Measurements from ENCODE around the gene BPI. TPM values are rescaled to one million over a fixed set of nuclear protein-coding genes. Genes with fewer than 3 reads are reported as not detected.

The BPI gene
- total and polyA plus RNA-seq, 2 donors (not counting 1 experiment from before 2014, with no cell fraction given) = not detected

DNA sequence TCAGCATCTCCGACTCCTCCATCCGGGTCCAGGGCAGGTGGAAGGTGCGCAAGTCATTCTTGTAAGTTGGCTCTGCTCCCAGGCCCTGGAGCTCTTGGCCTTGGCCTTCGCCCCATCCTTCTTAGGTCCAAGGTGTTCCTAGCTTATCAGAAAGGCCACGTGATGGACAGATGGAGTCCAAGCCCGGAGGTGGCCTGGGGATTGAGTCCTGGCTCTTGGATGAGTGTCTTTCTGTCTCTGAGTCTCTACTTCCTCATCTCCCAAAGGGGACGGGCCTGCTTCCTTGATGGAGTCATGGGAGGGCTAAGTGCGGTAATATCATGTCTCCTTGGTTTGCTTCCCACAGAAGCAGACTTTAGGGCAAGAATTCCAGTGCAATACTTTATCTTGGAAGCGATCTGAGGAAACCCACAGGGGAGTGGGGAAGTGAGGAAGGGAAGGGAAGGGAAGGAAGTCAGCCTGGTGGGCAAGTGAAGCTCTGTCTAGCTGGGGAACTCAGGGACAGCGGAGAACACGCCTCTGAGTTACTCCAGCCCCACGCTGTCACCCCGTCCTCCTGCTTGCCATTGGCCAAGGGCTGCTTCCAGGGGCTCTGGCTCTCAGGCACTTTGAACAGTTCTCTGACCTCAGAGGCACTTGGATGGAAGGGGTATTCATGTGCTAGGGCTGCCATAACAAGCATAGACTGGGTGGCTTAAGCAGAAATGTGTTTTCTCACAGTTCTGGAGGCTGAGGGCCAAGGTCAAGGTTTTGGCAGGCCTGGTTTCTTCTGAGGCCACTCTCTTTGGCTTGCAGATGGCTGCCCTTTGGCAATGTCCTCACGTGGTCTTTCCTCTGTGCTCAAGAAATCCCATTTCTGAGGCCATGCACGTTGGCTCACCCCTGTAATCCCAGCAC is 47.2 kb downstream of the BPI start:
- Histone ChIP-seq H3K9ac (ENCODE audit: insufficient read depth, low read length) (no peak overlapping the region), H4K20me1 (ENCODE audit: control insufficient read depth, extremely low read depth, insufficient read depth, low read length) (no peaks in the 10 kb centered on the region), H2AFZ (ENCODE audit: low read length) (no peak overlapping the region), H3K9me3 (ENCODE audit: control insufficient read depth, insufficient read depth, low read depth, low read length) (no peaks in the 10 kb centered on the region), H3K4me1 (ENCODE audit: control insufficient read depth, extremely low read depth, insufficient read depth, low read length) (no peaks in the 10 kb centered on the region), H3K79me2 (ENCODE audit: control insufficient read depth, insufficient read depth, low read length) (no peaks in the 10 kb centered on the region), H3K4me2 (ENCODE audit: extremely low read depth, insufficient read depth, low read length) (no peak overlapping the region), H3K27me3 (ENCODE audit: control insufficient read depth, insufficient read depth, low read length) (no peaks in the 10 kb centered on the region), H3K4me3 (replicated peaks in 1 of 4; ENCODE audit: control extremely low read depth in 1 of 4, insufficient read depth in 1 of 4, low read depth in 3 of 4, low read length in 4 of 4) (no peak overlapping the region), H3K27ac (ENCODE audit: insufficient read depth, low read length) (no peak overlapping the region), H3K36me3 (ENCODE audit: control insufficient read depth, insufficient read depth, low read length) (no peaks in the 10 kb centered on the region)
- TF ChIP-seq, protein P1, sequence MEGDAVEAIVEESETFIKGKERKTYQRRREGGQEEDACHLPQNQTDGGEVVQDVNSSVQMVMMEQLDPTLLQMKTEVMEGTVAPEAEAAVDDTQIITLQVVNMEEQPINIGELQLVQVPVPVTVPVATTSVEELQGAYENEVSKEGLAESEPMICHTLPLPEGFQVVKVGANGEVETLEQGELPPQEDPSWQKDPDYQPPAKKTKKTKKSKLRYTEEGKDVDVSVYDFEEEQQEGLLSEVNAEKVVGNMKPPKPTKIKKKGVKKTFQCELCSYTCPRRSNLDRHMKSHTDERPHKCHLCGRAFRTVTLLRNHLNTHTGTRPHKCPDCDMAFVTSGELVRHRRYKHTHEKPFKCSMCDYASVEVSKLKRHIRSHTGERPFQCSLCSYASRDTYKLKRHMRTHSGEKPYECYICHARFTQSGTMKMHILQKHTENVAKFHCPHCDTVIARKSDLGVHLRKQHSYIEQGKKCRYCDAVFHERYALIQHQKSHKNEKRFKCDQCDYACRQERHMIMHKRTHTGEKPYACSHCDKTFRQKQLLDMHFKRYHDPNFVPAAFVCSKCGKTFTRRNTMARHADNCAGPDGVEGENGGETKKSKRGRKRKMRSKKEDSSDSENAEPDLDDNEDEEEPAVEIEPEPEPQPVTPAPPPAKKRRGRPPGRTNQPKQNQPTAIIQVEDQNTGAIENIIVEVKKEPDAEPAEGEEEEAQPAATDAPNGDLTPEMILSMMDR (conservative IDR thresholded peaks at IDR 0.05 in 1 of 2, IDR thresholded peaks at IDR 0.05 in 1 of 2; ENCODE audit: low read depth in 1 of 2, low read length in 2 of 2) = no peak
- DNase-seq (ENCODE audit: low read depth in 2 of 2) = no peak

DNA sequence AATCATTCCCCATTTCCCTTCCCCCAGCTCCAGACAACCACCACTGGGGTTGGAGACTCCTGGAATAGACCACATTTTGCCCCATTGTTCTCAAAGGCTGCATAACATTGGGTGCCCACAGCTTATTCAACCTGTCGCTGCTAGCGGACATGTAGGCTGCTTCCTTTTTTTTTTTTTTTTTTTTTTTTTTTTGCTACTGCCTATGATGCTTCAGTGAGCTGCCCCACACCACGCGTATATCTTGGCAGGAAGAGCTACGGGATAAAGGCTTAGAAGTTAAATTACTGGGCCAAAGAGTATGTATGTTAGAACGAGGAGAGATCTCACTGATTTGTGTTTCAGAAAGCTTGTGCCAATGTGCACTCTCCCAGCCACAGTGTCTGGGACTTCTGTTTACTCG is 49.4 kb downstream of the BPI start:
- Histone ChIP-seq H2AFZ (ENCODE audit: low read length) (no peak overlapping the region), H3K4me3 (replicated peaks in 1 of 4; ENCODE audit: control extremely low read depth in 1 of 4, insufficient read depth in 1 of 4, low read depth in 3 of 4, low read length in 4 of 4) (no peak overlapping the region), H3K27ac (ENCODE audit: insufficient read depth, low read length) (no peak overlapping the region), H4K20me1 (ENCODE audit: control insufficient read depth, extremely low read depth, insufficient read depth, low read length) (no peaks in the 10 kb centered on the region), H3K9me3 (ENCODE audit: control insufficient read depth, insufficient read depth, low read depth, low read length) (no peaks in the 10 kb centered on the region), H3K4me2 (ENCODE audit: extremely low read depth, insufficient read depth, low read length) (no peak overlapping the region), H3K4me1 (ENCODE audit: control insufficient read depth, extremely low read depth, insufficient read depth, low read length) (no peaks in the 10 kb centered on the region), H3K9ac (ENCODE audit: insufficient read depth, low read length) (no peak overlapping the region), H3K79me2 (ENCODE audit: control insufficient read depth, insufficient read depth, low read length) (no peaks in the 10 kb centered on the region), H3K27me3 (ENCODE audit: control insufficient read depth, insufficient read depth, low read length) (no peaks in the 10 kb centered on the region), H3K36me3 (ENCODE audit: control insufficient read depth, insufficient read depth, low read length) (no peaks in the 10 kb centered on the region)
- TF ChIP-seq, protein P1 (conservative IDR thresholded peaks at IDR 0.05 in 1 of 2, IDR thresholded peaks at IDR 0.05 in 1 of 2; ENCODE audit: low read depth in 1 of 2, low read length in 2 of 2) = no peak
- TF ChIP-seq EZH2 (IDR thresholded peaks at IDR 0.05; ENCODE audit: low read length, missing control alignments) = no peak
- peak; percentile 17 to 26 for DNase-seq (ENCODE audit: low read depth in 2 of 2)

DNA sequence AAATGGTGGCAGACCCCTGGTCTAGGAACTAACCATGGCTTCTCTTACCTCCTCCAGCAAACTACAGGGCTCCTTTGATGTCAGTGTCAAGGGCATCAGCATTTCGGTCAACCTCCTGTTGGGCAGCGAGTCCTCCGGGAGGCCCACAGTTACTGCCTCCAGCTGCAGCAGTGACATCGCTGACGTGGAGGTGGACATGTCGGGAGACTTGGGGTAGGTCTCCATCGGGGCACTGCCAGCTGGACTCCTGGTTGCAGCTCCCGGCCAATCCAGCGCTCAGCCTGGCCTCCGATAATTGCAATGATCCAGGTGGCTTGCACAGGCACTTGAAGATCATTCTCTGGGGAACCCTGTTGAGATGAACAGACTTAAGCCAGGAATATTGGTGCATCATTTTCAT is 50.3 kb downstream of the BPI start:
- no peak for DNase-seq (ENCODE audit: low read depth in 2 of 2)
- TF ChIP-seq, protein P1 (conservative IDR thresholded peaks at IDR 0.05 in 1 of 2, IDR thresholded peaks at IDR 0.05 in 1 of 2; ENCODE audit: low read depth in 1 of 2, low read length in 2 of 2) = no peak
- no peak for TF ChIP-seq EZH2 (IDR thresholded peaks at IDR 0.05; ENCODE audit: low read length, missing control alignments)
- no peak overlapping the region for H3K4me2 ChIP-seq (ENCODE audit: extremely low read depth, insufficient read depth, low read length)
- H4K20me1 ChIP-seq (ENCODE audit: control insufficient read depth, extremely low read depth, insufficient read depth, low read length) = no peaks in the 10 kb centered on the region
- no peaks in the 10 kb centered on the region for H3K9me3 ChIP-seq (ENCODE audit: control insufficient read depth, insufficient read depth, low read depth, low read length)
- H3K36me3 ChIP-seq (ENCODE audit: control insufficient read depth, insufficient read depth, low read length) = no peaks in the 10 kb centered on the region
- H3K27ac ChIP-seq (ENCODE audit: insufficient read depth, low read length) = no peak overlapping the region
- no peak overlapping the region for H3K9ac ChIP-seq (ENCODE audit: insufficient read depth, low read length)
- H3K4me3 ChIP-seq (replicated peaks in 1 of 4; ENCODE audit: control extremely low read depth in 1 of 4, insufficient read depth in 1 of 4, low read depth in 3 of 4, low read length in 4 of 4) = no peak overlapping the region
- H3K27me3 ChIP-seq (ENCODE audit: control insufficient read depth, insufficient read depth, low read length) = no peaks in the 10 kb centered on the region
- H3K4me1 ChIP-seq (ENCODE audit: control insufficient read depth, extremely low read depth, insufficient read depth, low read length) = no peaks in the 10 kb centered on the region
- no peak overlapping the region for H2AFZ ChIP-seq (ENCODE audit: low read length)
- H3K79me2 ChIP-seq (ENCODE audit: control insufficient read depth, insufficient read depth, low read length) = no peaks in the 10 kb centered on the region

All from fibroblast of lung (primary cell).